Liver (tissue), 3 donors: ENCODE results near the gene RIMKLB.

Experiments
- CTCF ChIP-seq: fragments of 150-350 bp; IDR thresholded peaks from 2 replicates; pipeline ENCODE4 v1.5.1; 2017; ENCODE audit warnings: improper control_type of control experiment, low read depth, low read length; ENCODE audit not compliant: missing input control
- GABPA ChIP-seq, 2 donors: IDR thresholded peaks in 1 of 2; conservative IDR thresholded peaks in 1 of 2; 2 replicates each; pipeline ENCODE4 v1.6.1; 2016; ENCODE audit warnings: antibody characterized with exemption in 2 of 2, mild to moderate bottlenecking in 1 of 2, moderate library complexity in 1 of 2
- HNF4A ChIP-seq, 2 donors: conservative IDR thresholded peaks; 2 replicates each; pipeline ENCODE4 v1.6.1; 2016; ENCODE audit warnings: antibody characterized with exemption in 2 of 2, mild to moderate bottlenecking in 2 of 2
- JUND ChIP-seq, 2 donors: IDR thresholded peaks; 2 replicates each; pipeline ENCODE4 v1.6.1; 2016; ENCODE audit warnings: antibody characterized with exemption in 2 of 2
- MAX ChIP-seq: IDR thresholded peaks from 2 replicates; pipeline ENCODE4 v1.6.1; 2016; ENCODE audit warnings: antibody characterized with exemption
- RAD21 ChIP-seq, 2 donors: IDR thresholded peaks; 2 replicates each; pipeline ENCODE4 v1.6.1; 2016; ENCODE audit warnings: antibody characterized with exemption in 2 of 2, mild to moderate bottlenecking in 2 of 2
- REST ChIP-seq: IDR thresholded peaks from 2 replicates; pipeline ENCODE4 v1.6.1; 2016; ENCODE audit warnings: antibody characterized with exemption, mild to moderate bottlenecking
- SP1 ChIP-seq: IDR thresholded peaks from 2 replicates; pipeline ENCODE4 v1.6.1; 2018; ENCODE audit warnings: antibody characterized with exemption, mild to moderate bottlenecking
- TAF1 ChIP-seq: conservative IDR thresholded peaks from 2 replicates; pipeline ENCODE4 v1.6.1; 2016; ENCODE audit warnings: antibody characterized with exemption, mild to moderate bottlenecking
- YY1 ChIP-seq: IDR thresholded peaks from 2 replicates; pipeline ENCODE4 v1.6.1; 2016; ENCODE audit warnings: antibody characterized with exemption, mild to moderate bottlenecking
- ZBTB33 ChIP-seq: IDR thresholded peaks from 2 replicates; pipeline ENCODE4 v1.6.1; 2016; ENCODE audit warnings: antibody characterized with exemption
- TF ChIP-seq, protein P1 (sequence below): IDR thresholded peaks from 2 replicates; pipeline ENCODE4 v1.6.1; 2016; ENCODE audit warnings: antibody characterized with exemption
- donor health status: healthy.
- donor health status: healthy.

DNA sequence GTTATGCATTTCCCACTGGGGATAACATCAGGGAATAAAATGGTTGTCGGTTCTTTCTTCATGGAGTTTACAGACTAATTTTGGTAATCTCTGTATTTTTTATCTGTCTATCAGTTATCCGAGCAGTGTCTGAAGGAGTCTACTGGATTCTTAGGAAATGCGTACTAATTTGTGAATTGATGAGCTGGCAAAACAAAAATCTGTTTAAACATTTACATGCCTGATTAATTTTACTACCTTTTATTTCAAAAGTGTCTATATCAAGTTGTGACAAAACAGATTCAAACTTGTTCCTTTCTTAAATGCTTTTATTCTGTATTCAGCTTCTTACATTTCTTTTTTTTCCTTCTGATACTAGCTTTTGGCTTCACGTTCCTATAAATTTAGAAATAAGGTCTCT is 4.4 kb downstream of the RIMKLB start:
- TF ChIP-seq CTCF (no peak), SP1 (no peak), YY1 (no peak), MAX (no peak), HNF4A (conservative IDR thresholded peaks at IDR 0.05) (no peak), RAD21 (IDR thresholded peaks at IDR 0.05) (no peak), REST (no peak), JUND (IDR thresholded peaks at IDR 0.05) (no peak), ZBTB33 (no peak), GABPA (IDR thresholded peaks at IDR 0.05 in 1 of 2, conservative IDR thresholded peaks at IDR 0.05 in 1 of 2) (no peak), TAF1 (no peak)
- TF ChIP-seq, protein P1, sequence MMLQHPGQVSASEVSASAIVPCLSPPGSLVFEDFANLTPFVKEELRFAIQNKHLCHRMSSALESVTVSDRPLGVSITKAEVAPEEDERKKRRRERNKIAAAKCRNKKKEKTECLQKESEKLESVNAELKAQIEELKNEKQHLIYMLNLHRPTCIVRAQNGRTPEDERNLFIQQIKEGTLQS, result no peak
